NCI-H774 (cell line): ENCODE results near the gene LPCAT1.
"Not testable (repeated sequence)": the region's sequence is repeated elsewhere in the genome, so short reads cannot be mapped to it uniquely, and the experiment has no call there.

Experiments used
- DNase-seq: peaks from one replicate; lab custom pipeline; 2025; lab: John Stamatoyannopoulos, UW

Gene LPCAT1

DNA sequence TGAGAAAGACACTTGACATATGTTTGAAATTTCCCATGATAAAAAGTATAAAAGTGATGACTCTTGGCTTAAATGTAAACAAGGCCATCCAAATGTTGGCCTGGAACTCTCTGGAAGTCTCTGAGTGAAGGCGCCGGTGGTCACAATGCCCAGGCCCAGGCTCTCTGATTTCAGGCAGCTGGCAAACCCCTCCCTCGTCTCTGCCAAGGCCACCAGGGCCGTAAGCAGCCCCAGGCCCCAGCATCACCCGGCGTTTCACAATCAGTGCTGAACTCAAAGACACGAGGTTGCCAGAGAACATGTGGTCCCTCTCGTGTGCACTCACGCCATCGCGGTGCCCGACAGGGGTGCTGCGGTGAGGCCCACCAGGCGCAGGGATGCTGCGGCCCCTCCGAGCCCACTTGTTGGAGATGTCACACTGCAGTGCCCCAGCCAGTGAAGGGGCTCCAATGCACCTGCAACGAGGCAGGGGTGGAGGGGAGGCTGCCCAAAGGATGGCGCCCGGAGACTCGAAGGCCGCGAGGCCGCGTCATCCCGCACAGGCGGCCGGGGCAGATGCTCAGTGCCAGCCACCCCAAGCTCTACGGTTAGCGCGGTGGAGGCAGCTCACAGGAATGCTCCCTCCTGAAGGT is 15.0 kb downstream of the LPCAT1 start:
- DNase-seq = no peak

DNA sequence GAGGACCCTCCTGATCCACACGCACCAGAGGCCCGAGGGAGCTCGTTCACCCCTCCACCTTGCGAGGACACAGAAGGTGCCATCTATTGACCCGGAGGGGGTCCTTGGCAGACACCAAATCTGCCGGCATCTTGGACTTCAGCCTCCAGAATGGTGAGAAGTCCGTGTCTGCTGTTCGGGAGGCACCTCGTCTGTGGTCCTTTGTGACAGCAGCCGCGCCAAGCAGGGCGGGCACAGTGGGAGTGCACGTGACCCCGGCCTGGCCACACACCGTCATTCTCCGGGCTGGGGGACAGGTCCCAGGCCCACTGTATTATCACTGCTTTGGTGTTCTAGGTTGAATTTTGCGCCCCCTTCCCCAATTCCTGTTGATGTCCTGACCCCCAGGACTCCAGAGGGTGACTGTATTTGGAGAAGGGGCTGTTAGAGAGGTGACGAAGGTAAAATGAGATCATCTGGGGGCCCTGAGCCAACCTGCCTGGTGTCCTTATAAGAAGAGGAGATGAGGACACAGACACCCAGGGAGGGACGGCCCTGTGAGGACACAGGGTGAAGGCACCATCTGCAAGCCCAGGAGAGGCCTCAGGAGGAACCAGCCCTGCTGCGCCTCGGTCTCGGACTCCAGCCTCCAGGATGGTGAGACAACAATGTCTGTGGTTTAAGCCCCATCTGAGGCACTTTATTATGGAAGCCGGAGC is 15.7 kb downstream of the LPCAT1 start:
- DNase-seq = no peak

DNA sequence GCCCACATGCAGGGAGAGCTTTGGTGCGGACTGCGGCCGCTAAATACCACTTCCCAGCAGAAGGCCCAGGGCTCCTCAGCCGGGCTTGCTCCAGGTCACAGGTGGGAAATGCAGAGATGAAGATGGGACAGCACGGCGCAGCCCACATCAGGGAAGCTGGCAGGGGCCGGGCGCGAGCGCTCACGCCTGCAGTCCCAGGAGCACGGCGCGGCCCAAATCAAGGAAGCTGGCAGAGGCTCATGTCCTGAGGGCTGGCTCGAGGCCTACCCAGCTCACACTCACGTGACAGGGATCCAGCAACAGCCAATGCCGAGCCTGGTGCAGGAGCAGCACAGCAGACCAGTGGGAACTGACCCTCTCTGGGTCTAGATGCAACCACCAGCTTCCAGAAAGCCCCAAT is 16.3 kb downstream of the LPCAT1 start:
- DNase-seq = no peak

DNA sequence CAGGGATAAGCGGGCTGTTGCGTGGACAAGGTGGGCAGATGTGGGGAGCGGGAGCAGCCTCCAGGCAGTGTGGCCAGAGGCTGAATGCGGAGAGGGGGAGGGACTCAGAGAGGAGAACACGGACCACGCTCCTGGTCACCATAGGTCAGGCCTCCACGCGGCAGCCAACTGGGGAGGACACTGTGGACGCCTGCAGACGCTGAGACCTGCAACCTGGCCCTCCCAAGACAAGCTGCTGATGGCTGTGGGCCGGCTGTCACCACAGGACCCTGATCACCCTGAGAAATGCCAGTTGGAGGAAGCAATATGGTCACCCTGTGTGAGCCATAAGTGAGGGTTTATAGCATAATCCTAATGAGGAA is 16.8 kb downstream of the LPCAT1 start:
- DNase-seq = no peak

DNA sequence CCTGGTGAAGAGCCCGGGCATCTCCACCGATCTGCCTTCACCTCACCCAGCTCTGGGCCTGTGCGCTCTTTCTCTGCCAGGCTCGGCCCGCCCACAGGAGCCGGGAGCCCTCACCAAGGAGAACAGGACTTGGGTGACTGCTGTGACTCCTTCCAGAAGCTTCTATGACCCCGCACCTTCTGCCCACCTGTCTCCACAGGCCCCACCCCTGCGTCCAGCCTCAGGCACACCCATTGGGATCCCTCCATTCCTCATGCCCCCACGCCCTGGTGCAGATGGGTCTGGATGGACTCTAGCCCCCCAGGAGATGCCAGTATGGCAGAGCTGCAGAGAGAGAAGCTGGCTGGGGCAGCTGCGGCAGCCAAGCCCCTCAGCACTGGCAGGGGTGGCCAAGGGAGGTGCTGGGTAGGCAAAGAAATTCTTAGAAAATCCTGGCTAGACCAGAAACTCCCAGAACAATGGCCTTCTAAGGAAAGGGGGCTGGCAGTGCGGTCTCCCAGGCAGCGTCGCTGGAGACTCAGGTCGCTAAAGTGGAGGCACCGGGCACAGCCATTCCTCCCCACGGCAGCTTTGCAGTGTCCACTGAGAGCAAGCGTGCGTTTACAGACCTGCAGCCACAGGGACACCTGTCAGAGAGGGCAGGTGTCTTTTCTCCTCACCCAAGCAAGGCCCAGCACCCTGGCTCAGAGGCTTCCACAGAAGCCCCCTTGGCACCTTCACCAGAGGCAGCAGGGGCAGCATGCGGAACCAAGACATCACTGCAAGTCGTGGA is 17.3 kb downstream of the LPCAT1 start:
- DNase-seq = no peak

DNA sequence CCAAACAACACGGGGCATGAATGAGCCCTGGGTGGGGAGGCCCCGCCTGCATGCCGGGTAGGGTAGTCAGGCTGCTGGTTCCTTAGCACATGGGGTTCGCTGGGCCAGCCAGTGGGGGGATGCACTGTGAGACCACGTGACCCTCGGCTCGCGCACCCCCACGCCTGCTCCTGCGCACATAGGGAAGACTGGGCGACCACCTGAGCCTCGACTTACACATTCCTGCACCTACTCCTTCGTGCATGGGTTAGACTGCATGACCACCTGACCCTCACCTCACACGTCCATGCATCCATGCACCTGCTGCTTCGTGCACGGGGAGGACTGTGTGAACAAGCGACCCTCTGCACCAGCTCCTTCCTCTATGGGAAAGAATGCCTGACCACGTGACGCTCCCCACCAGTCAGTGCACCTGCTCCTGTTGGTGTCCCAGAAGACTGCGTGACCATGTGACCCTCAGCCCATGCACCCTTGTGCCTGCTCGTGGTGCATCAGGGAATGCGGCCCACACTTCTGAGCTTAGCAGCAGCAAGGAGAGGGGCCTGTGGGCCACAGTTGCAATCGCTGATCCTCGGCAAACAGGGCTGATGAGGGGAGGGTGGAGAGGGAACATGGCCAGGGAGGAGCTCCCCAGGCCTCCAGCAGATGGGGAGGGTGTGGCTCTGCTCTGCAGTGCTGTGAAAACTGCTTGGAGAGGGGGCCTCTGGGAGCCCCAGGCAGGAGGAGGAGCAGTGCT is 18.1 kb downstream of the LPCAT1 start:
- no peak for DNase-seq

DNA sequence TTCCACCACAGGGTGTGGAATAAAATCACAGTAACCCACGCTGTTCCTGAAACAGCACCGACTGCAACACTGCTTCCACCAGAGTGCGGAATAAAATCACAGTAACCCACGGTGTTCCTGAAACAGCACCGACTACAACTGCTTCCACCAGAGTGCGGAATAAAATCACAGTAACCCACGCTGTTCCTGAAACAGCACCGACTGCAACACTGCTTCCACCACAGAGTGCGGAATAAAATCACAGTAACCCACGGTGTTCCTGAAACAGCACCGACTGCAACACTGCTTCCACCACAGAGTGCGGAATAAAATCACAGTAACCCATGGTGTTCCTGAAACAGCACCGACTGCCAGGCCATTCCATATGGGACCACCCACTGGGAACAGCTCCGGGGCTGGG is 18.7 kb downstream of the LPCAT1 start:
- DNase-seq = not testable (repeated sequence)

DNA sequence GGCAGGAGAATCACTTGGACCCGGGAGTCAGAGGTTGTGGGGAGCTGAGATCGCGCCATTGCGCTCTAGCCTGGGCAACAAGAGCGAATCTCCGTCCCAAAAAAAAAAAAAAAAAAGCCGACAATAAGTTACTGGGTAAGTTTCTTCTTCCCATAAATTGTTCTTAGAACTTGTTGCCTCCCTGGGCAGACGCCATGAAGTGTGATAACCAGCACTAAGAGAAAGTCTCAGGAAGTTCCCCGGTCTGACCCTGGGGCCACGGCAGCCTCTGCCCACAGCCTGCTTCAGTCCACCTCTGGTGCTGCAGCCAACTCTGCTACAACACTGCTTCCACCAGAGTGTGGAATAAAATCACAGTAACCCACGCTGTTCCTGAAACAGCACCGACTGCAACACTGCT is 19.1 kb downstream of the LPCAT1 start:
- no peak for DNase-seq

DNA sequence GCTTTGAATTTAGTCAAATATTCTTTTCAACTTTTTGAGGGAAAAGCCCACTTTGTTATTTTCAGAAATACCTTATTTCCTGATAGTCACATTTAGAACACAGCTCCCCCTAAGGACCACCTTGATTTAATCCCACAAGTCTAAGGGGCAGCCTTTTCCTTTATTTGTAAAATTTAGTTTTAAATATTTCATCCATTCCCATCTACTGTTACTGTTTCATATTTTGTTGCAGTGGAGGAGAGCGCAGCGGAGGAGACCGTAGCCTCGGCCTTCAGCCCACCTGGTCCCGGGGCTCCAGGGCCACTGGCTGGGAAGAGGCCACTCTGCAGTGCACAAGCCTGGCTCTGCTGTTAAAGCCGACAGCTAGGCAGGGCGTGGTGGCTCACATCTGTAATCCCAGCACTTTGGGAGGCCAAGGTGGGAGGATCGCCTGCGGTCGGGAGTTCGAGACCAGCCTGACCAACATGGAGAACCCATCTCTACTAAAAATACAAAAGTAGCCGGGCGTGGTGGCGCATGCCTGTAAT is 19.6 kb downstream of the LPCAT1 start:
- no peak for DNase-seq

DNA sequence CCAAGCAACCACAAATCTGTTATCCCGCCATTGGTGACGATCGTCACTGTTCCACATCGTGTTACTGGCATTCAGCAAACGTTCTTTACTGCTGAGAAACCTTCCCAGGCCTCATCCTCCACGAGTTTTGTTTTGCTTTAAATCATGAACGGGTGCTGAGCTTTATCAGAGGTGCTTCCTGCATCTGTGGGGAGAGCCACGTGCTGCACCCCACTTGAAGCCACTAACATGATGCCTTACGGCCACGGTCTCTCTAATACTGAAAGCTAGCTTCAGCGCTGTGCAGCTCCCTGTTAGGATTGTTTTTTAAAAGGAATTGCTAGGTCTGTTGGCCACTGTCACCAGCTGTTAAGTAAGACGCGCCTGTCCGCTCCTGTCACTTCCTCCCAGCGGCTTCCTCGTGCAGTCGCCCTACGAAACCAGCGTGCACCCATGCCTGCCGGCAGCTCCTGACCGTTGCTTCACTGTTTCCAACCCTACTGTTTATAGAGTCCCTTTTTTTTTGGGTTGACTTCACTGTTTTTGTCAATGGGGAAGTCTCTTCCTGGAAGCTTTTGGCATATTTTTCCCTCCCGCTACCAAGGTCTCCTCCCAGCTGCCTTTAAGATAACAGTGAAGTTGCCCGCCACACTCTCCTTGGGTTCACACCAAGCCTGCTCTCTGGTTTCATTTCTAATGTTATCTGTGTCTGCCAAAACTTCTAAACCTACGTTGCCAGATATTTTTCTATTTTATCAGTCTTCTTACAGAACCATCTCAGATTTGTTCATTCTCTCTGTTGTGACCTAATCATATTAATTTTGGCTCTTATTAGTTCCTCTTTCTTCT is 20.3 kb downstream of the LPCAT1 start:
- no peak for DNase-seq

DNA sequence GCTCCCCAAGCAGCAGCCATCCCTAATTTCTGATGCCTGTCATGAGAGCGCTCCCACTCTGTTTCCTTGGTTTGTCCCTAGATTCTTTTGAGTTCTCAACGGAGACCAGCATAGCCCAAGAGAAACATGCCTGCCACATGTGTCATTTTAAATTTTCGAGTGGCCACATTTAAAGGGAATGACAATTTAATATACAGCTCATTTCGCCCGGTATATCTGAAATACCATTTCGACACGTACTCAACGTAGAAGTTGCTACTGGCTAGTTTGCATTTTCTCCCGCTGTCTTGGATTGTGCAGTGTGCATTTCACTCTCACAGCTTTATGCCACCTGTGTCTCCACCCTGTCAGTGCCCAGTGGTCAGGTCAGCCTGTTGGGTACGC is 21.0 kb downstream of the LPCAT1 start:
- no peak for DNase-seq

DNA sequence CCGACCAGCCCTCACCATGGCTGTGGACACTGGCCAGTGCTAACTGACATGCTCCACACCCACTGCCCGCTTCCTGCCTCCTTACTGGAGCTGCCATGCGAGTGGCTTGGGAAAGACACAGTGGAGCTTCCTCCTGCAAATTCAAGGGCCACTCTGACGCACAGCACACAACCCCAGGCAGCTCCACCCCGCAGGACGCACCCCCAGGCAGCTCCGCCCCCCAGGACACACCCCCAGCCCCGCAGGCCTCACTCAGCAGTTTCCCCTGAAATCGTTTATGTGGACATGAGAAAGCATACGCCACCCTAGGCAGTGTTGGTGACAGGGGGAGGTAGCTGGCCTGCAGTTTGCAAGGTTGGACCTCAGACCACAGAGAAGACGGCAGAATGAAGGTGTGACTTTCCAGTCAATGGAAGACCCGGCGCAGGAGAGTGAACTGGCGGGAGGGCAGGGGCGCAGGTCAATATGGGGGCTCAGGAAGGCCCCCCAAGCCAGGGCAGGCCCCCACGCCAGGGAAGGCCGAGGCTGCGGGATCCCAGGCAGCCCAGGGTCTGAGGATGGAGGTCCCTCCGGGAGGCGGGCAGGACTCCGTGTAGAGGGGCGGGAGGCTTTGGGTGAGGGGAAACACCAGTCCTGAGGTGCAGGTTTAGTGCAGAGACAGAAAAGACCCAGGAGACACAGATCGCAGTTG is 21.6 kb downstream of the LPCAT1 start:
- no peak for DNase-seq

DNA sequence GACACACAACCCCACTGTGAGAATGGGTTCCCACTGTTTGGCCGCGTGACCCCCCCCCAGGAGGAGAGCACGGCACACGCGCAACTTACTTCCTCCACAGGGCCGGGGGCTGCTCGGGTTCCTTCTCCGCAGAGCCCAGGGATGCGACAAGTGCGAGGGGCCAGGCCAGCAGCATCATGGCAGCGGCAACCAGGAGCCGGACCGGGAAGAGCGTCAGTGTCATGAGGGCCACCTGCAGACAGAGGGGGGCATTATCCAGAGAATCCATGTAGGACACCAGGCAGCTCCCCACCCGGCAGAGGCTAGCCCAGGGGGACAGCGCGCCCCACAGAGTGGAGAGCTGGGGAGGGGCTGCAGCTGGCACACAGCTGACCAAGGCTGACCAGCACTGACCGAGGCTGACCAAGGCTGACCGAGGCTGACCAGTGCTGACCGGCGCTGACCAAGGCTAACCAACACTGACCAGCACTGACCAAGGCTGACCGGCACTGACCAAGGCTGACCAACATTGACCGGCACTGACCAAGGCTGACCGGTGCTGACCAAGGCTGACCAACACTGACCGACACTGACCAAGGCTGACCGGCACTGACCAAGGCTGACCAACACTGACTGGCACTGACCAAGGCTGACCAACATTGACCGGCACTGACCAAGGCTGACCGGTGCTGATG is 22.3 kb downstream of the LPCAT1 start:
- no peak for DNase-seq

DNA sequence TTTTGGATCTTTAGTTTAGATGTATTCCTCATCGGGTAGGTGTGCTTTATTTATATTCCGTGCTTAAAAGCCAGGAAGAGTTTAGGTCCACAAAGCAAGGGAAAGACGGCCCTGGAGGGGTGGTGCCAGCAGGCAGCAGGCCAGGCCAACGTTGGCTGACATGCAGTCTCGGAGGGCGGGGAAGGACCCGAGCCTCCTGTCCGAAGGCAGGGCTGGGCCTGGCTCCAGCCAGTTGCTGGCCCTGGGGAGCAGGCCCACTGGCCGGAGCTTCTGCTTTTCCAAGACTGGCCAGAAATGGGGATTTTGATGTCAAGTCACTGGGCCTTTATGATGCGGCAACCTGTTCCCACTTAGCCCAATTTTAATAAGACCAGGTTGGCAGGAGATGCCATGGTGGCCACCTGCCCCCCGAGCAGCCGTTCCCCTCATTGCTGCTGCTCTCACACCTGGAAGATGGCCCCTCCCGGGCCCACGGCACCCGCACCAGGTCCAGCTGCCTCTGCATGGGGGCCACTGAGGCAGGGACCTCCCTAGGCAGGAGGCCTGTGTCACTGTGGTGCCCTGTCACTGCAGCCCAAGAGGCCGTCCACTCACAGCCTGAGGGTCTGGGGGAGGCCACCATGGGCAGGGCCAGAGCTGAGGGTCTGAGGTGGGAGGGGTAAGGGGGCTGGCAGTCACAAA is 23.2 kb downstream of the LPCAT1 start:
- no peak for DNase-seq

DNA sequence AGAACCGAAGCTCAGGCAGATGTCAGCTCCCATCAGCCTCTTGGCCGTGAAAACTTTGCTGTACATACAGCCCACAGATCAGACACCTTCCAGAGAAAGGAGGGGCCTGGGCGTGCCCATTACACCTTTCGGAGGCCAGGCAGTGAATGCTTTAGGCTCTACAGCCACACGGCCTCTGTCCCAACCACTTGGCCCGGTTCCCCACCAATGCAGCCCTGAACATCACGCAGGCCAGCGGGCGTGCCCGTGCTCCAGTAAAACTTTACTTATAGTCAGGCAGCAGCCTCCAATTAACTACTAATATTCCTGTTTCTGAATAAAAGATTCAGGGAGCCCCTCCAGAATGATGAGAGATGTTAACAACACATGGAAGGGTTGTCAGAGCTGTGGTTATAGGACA is 23.9 kb downstream of the LPCAT1 start:
- no peak for DNase-seq

DNA sequence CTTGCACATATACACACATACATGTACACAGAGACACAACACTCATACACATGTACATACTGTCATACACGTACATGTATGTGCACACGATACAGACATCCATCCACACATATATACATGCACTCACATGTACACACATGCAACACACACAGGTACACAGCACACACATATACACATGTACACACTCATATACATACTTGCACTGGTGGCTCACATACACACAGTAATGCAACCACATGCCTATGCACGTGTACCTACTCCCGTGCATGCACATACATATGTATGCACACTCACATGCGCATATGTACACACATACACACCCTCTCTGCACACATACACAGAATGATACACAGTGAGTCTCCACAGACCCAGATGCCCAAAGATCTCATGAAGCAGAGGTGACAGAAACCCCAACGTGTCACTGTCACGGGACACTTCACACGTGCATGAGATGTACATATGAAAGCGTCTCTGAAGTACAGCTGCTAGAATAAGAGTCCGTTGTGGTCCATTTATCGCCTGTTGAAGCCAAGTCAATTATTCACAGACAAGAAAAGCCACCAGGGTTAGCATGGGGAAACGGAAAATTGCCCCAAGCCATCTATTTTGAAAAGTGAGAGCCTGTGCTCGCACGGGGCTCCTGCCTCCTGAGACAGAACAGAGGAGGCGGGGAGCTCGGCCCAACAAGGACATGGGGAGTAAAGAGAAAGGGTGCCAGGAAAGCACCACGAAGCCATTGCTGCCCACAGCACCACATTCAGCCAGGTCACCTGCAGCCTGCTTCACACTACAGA is 24.9 kb downstream of the LPCAT1 start:
- DNase-seq = no peak

DNA sequence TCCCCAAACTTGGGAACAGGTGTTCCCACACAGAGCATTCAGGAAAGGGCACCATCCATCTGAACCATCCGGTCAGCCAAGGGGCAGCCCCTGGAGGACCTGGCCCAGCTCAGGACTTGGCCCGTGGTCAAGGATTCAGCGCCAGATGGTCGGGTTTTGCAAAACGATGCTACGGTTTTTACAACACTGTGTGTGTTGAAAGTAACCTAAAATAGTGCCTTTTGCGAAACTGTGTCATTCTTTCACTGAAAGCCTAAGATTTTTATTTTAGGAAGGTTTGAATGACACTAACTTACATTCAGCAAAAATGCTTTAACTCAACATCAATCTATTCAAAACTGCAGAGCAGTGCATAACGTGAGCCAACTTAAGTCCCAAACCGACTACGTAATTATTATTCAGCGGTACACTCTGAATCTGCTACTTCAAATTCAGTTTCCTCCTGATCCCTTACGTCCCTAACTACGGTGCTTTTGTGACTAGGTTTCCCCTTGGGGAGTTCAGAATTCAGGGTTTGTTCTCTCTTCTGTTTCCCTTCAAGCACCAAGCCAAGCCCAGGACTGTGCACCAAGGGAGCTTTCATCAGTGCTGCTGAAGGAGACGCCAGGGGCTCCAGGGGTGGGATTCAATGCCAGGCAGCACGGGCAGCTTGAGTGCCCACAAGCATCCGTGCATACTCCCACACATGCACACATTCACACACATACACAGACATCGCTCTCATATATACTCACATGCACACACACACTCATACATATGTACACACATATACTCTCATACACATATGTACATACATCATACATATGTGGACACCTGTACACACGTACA is 25.8 kb downstream of the LPCAT1 start:
- DNase-seq = no peak

DNA sequence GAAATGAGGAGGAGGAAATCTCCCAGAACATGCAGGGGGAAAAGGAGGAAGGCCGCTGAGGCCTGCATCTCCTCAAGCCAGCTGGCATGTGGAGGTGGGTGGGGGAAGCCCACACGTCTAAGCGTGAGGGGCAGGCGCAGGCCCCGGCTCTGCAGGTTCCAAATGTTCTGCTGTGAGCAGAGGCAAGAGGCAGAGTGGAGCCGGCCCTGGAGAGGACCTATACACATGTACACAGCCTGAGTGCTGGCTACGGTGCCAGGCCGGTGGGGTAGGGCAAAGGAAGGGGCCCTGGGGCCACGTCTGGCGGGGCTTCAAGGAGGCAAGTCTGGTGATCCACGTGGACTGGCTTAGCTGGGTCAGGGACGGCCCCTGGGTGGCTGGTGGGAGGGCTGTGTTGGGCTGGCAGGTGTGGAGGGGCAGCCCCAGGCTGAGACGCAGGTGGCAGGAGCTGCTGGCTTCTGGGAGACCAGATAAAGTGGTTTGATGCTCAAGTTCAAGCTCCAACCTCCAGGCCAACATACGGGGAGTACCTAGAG is 26.4 kb downstream of the LPCAT1 start:
- DNase-seq = no peak
